Putamen (tissue), 1 donor: ENCODE results near the gene STARD10.
"Not testable (repeated sequence)": the region's sequence is repeated elsewhere in the genome, so short reads cannot be mapped to it uniquely, and the experiment has no call there.

Experiments
- DNase-seq: peaks from one replicate; pipeline ENCODE4 v3.0.0-alpha.2; 2016; ENCODE audit warnings: low spot score

Gene STARD10

GRCh38 chr11:72793425-72794367 is at the start of gene STARD10:
Gene STARD10, minus strand, starts transcription at chr11:72794047. Its CDS starts 12,866 bp downstream, at chr11:72781181.
- DNase-seq = peak; percentile 98

- no peak for DNase-seq
These were observed 48.9 kb upstream of the STARD10 start for GRCh38 chr11:72842653-72843330.

- DNase-seq = no peak
These were observed 48.3 kb upstream of the STARD10 start for GRCh38 chr11:72842126-72842525.

GRCh38 chr11:72841397-72841796 is 47.5 kb upstream of the STARD10 start:
- DNase-seq = no peak

- DNase-seq = no peak
These were observed 46.9 kb upstream of the STARD10 start for GRCh38 chr11:72840780-72841179.

GRCh38 chr11:72838691-72839305 is 45.0 kb upstream of the STARD10 start:
- DNase-seq = no peak

GRCh38 chr11:72836111-72836510 is 42.3 kb upstream of the STARD10 start:
- no peak for DNase-seq

- DNase-seq = no peak
These were observed 41.1 kb upstream of the STARD10 start for GRCh38 chr11:72834905-72835304.

GRCh38 chr11:72833811-72834493 is 40.1 kb upstream of the STARD10 start:
- DNase-seq = no peak

- DNase-seq = no peak
These were observed 39.4 kb upstream of the STARD10 start for GRCh38 chr11:72833083-72833733.

- no peak for DNase-seq
These were observed 38.6 kb upstream of the STARD10 start for GRCh38 chr11:72832301-72833082.

GRCh38 chr11:72831521-72832300 is 37.9 kb upstream of the STARD10 start:
- peak; percentile 87 for DNase-seq

GRCh38 chr11:72829884-72830533 is 36.2 kb upstream of the STARD10 start:
- DNase-seq = no peak

- no peak for DNase-seq
These were observed 35.3 kb upstream of the STARD10 start for GRCh38 chr11:72829178-72829577.

- DNase-seq = no peak
These were observed 34.9 kb upstream of the STARD10 start for GRCh38 chr11:72828692-72829101.

GRCh38 chr11:72828081-72828567 is 34.3 kb upstream of the STARD10 start:
- DNase-seq = no peak

- not testable (repeated sequence) for DNase-seq
These were observed 33.8 kb upstream of the STARD10 start for GRCh38 chr11:72827656-72828055.

GRCh38 chr11:72826942-72827480 is 33.2 kb upstream of the STARD10 start:
- DNase-seq = no peak
